COLO668 (cell line): Measurements from ENCODE around the gene PZP.
"Not testable (repeated sequence)": the region's sequence is repeated elsewhere in the genome, so short reads cannot be mapped to it uniquely, and the experiment has no call there.

Experiments used
- DNase-seq: peaks from one replicate; lab custom pipeline; 2025; ENCODE audit not compliant: unreplicated experiment; lab: John Stamatoyannopoulos, UW

Gene PZP

DNA sequence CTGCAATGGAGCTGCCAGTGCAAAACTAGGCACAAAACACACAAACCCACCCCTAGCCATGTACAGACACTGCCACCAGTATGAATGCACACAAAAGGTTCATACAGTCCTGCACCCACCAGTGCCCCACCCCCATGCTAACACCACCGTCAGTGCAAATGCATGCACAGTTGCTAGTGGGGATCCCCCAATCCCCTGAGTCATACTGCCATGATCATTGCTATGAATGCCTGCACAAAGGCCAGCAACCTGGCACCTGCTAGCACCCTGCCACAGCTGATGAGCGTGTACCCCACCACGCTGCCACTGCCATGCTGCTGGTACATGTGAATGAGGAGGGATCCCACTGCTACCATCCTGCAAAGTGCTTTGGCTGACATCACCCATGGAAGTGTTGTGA is 23.9 kb downstream of the PZP start:
- DNase-seq, result no peak

- no peak for DNase-seq
Observed at GRCh38 chr12:9180810-9181209, 27.4 kb downstream of the PZP start.

GRCh38 chr12:9179781-9180180 is 28.4 kb downstream of the PZP start:
- DNase-seq, result no peak

- no peak for DNase-seq
Observed at GRCh38 chr12:9169979-9170634, 38.1 kb downstream of the PZP start.

- DNase-seq, result not testable (repeated sequence)
Observed at GRCh38 chr12:9167345-9167744, 40.9 kb downstream of the PZP start.

DNA sequence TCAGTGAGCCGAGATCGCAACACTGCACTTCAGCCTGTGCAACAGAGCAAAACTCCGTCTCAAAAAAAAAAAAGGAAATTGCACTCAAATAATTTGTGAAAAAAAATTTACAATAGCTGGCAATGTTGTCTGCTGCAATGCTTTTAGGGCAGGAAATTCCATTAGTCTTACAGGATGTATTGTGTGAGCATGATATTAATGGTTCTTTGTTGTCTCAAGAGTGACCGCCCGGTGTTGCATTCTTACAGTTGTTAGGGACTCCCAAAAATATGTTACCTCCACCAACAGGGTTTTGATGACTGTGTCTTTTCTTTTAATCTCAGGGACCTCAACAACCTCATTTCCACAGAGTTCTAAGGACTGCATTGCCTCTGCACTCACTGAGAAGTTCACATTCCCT is 44.8 kb downstream of the PZP start:
- no peak for DNase-seq

DNA sequence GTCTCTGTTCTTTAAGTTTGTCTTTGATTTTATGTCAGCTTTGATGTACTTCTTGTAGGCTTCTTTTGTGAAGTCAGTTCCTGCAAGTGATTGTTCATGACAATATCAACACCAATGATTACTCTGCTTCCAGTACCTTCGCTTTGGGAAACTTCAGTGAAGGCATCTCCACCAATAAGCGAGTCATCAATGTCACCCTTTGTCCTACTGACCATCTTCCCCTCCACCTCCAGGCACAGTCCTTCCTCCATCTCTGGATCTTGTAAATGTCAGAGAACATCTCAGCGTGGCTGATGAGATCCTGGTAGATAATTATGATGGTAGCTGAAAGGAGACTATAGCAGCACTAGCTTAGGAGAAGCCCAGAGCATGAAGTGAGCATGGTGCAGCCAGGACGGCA is 52.1 kb downstream of the PZP start:
- no peak for DNase-seq

DNA sequence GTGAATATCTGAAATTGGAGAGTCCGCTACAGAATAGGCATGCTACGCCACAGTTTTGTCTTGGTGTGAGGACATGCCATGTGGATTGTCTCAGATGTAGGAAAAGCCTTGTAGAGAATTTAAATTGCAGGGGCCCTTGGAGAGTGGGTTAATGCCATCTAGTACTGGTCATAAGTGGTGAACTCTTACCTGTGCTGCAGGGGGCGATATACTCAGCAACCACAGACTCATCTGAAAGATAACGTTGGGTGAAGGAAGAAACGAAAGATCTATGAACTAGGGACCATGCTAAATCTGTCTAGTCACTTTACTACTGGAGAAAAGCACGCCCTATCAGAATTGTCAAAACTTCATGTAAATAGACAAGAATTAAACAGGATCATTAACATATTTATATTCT is 58.8 kb downstream of the PZP start:
- no peak for DNase-seq

- DNase-seq, result no peak
Observed at GRCh38 chr12:9148926-9149325, 59.3 kb downstream of the PZP start.

DNA sequence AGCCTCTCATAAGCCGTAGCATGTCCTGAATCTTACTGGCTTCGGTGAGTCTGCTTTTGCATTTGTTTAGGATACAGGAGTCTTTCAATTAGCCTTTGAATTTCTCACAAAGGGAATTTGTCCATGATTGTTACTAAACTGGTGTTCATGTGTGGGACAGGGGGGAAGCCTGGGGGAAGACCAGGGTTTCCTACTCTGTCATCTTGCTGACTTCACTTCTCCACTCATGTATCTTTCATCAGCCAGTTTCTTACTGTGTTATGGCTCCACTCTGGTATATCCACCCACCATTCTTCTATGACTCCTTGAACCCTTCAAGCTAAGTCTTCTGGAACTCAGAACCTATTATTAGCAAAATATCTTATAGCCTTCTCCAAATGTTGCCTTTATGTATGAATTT is 60.7 kb downstream of the PZP start:
- no peak for DNase-seq

DNA sequence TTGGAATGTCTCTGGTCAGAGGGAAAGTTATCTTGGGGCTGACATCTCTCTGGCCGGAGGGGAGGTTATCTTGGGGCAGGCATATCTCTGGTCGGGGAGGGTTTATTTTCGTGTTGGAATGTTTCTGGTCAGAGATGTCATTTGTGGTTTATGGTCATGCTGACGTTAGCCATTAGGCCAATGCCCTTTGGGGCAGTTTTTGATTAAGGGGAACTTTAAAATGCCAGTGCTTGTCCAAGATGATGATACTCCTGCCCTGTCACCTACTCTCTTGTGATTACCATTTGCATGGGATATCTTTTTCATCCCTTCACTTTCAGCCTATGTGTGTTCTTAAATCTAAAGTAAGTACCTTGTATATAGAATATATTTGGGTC is 63.5 kb downstream of the PZP start:
- no peak for DNase-seq

- DNase-seq, result no peak
Observed at GRCh38 chr12:9143929-9144729, 64.1 kb downstream of the PZP start.

DNA sequence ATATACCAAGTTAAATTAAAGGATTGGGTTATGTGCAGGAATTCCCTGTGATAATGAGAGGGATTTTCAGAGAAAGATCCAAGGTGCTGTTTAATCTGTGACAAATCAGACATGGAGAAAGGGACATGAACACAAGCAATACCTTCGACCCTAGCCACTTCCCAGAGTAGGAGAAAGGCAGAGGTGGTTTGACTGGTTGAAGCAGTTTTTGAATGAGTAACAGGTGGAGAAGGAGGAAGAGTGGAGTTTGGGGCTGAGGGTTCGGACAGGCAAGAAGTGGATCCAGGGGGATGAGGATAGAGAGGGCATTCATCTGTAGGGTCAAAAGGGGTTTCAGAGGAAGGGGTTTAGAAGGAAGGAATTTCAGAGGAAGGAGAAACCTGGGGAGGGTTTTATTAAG is 65.1 kb downstream of the PZP start:
- DNase-seq, result no peak

DNA sequence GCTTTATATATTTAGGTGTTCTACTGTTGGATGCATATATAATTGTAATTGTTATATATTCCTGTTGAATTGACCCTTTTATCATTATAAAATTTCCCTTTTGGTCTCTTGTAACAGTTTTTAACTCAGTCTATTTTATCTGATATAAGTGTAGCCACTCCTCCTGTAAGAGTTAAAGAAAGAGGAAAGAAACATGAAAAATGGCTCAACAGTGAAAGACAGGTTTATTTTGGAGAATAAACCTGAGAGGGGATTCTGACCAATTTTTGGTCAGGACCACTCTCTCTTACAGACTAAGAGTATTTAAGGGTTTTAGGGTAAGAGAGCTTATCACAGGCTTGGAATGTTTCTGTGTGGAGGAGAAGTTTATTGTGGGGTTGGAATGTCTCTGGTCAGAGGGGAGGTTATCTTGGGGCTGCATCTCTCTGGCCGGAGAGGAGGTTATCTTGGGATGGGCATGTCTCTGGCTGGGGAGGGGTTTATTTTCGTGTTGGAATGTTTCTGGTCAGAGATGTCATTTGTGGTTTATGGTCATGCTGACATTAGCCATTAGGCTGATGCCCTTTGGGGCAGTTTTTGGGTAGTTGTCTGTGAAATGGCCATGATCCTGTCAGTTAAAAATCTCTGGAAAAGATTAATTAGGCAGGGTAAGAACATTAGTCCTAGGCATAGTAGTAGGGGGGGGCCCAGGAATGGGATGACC is 68.5 kb downstream of the PZP start:
- not testable (repeated sequence) for DNase-seq

DNA sequence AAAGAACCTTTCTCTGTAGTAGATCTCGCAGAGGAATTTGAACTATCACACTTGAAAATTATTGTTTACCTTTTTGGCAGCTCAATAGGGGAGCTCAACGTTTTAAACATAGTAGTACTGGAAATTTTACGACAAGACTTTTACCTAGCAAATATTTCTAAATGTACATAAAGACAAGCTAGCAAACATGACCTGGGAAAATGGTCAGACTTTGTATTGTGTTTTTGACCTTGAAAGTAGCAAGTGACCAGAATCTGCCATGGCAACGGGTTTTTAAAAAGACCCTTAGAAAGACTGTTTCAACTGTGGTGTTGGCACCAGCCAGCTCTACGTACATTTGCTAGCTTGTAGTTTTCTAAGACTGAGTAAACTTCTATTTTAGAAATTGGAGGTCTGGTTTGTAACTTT is 72.3 kb downstream of the PZP start:
- DNase-seq, result no peak

GRCh38 chr12:9134981-9135628 is 73.1 kb downstream of the PZP start:
- no peak for DNase-seq

- DNase-seq, result no peak
Observed at GRCh38 chr12:9133216-9133916, 74.8 kb downstream of the PZP start.

- no peak for DNase-seq
Observed at GRCh38 chr12:9132008-9132535, 76.1 kb downstream of the PZP start.

DNA sequence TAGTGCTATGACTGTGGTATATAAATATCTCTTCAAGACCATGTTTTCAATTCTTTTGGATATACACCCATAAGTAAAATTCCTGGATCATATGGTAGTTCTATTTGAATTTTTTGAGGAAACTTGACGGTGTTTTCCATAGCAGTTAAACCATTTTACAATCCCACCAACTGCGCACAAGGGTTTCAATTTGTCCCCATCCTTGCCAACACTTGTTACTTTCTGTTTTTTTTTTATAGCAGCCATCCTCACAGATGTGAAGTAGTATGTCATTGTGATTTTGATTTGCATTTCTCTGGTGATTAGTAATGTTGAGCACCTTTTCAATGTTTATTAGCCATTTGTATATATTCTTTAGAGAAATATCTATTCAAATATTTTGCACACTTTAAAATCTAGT is 78.0 kb downstream of the PZP start:
- DNase-seq, result no peak

DNA sequence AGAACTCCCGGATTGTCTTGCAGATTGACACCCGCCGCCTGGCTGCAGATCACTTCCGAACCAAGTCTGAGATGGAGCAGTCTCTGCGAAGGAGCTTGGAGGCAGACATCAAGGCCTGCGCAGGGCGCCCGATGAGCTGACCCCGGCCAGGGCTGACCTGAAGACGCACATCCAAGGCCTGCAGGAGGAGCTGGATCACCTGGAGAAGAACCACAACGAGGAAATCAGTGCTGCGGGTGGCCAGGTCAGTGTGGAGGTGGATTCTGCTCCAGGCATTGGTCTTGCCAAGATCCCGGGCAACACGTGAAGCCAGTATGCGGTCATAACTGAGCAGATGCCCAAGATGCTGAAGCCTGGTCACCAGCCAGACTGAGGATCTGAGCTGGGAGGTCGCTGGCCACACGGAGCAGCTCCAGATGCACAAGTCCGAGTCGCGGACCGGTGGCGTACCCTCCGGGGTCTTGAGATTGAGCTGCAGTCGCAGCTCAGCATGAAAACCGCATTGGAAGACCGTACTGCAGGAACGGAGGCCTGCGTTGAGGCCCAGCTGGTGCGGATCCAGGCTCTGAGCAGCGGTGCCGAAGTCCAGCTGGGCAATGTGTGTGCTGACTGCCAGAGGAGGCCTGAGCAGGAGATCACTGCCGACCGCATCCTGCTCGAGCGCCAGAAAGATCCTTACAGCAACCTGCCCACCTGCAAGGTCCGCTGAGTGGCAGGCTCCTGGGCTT is 80.1 kb downstream of the PZP start:
- no peak for DNase-seq
